GM18870 (cell line): ENCODE data around the gene MARK3.
"Not testable (repeated sequence)": the region's sequence is repeated elsewhere in the genome, so short reads cannot be mapped to it uniquely, and the experiment has no call there.

Experiments used
- ATAC-seq: cut with Tn5 transposase; IDR thresholded peaks from one replicate; pipeline ENCODE4 v1.9.1; 2021; ENCODE audit warnings: moderate library complexity; ENCODE audit not compliant: unreplicated experiment

Gene MARK3

GRCh38 chr14:103509864-103510723 is 124.9 kb downstream of the MARK3 start:
- ATAC-seq: no peak

- no peak for ATAC-seq
Observed at GRCh38 chr14:103510724-103511693, 125.8 kb downstream of the MARK3 start.

- not testable (repeated sequence) for ATAC-seq
Observed at GRCh38 chr14:103512180-103512579, 127.0 kb downstream of the MARK3 start.

GRCh38 chr14:103512701-103513611 is 127.7 kb downstream of the MARK3 start:
- no peak for ATAC-seq

GRCh38 chr14:103514596-103515421 is 129.6 kb downstream of the MARK3 start:
- no peak for ATAC-seq

- no peak for ATAC-seq
Observed at GRCh38 chr14:103516426-103517173, 131.4 kb downstream of the MARK3 start.

GRCh38 chr14:103517174-103517566 is 132.0 kb downstream of the MARK3 start:
- ATAC-seq: no peak

- ATAC-seq: no peak
Observed at GRCh38 chr14:103517721-103518421, 132.7 kb downstream of the MARK3 start.

- ATAC-seq: no peak
Observed at GRCh38 chr14:103518422-103519042, 133.3 kb downstream of the MARK3 start.

- no peak for ATAC-seq
Observed at GRCh38 chr14:103519043-103519836, 134.0 kb downstream of the MARK3 start.

- ATAC-seq: no peak
Observed at GRCh38 chr14:103519837-103520212, 134.6 kb downstream of the MARK3 start.

GRCh38 chr14:103520269-103520656 is 135.0 kb downstream of the MARK3 start:
- ATAC-seq: no peak

GRCh38 chr14:103520657-103521437 is 135.6 kb downstream of the MARK3 start:
- ATAC-seq: no peak

- ATAC-seq: no peak
Observed at GRCh38 chr14:103521438-103521950, 136.3 kb downstream of the MARK3 start.

GRCh38 chr14:103521951-103522563 is 136.8 kb downstream of the MARK3 start:
- ATAC-seq: no peak
